ENCODE measurements around the gene PDE1A. TPM values are rescaled to one million over a fixed set of nuclear protein-coding genes. Genes with fewer than 3 reads are reported as not detected.

The PDE1A gene
- total and polyA plus RNA-seq, 7 donors = 0.92 to 4.2 (median 1.8) TPM

GRCh38 chr2:182428476-182428875 is 1.6 kb upstream of the PDE1A start:
- Histone ChIP-seq H3K27me3 (ENCODE audit: insufficient read depth in 3 of 3, low read length in 2 of 3) (no peaks in the 10 kb centered on the region), H3K4me3 (no peak overlapping the region), H3K4me1 (no peaks in the 10 kb centered on the region), H3K36me3 (ENCODE audit: insufficient read depth in 1 of 2, low read depth in 1 of 2) (no peaks in the 10 kb centered on the region), H3K27ac (no peak overlapping the region), H3K9me3 (no peaks in the 10 kb centered on the region)
- DNase-seq = no peak
- intact Hi-C loops (cut with DNase I) = no loop called here
- no peak for ATAC-seq
- no peak for TF ChIP-seq CTCF (IDR thresholded peaks at IDR 0.05)
- WGBS, 3 donors = 81 to 92% (median 84%) methylated on average over 1 of the region's 1 CpG

GRCh38 chr2:182426082-182426917 is 536 bp downstream of the PDE1A start:
- Histone ChIP-seq H3K36me3 (ENCODE audit: insufficient read depth in 1 of 2, low read depth in 1 of 2) (no peaks in the 10 kb centered on the region), H3K27me3 (ENCODE audit: insufficient read depth in 3 of 3, low read length in 2 of 3) (no peaks in the 10 kb centered on the region), H3K9me3 (no peaks in the 10 kb centered on the region), H3K27ac (peak overlapping the region; percentile 12), H3K4me1 (no peaks in the 10 kb centered on the region), H3K4me3 (peak overlapping the region; percentile 55)
- TF ChIP-seq CTCF (IDR thresholded peaks at IDR 0.05) = no peak
- ATAC-seq = peak in 1 of 4 donors; percentile 49
- 21 to 23% (median 22%) methylated on average over 8 of the region's 8 CpGs for WGBS, 3 donors
- no peak for DNase-seq
- intact Hi-C loops (cut with DNase I) = no loop called here

- Histone ChIP-seq H3K4me3 (peak overlapping the region; percentile 55), H3K36me3 (ENCODE audit: insufficient read depth in 1 of 2, low read depth in 1 of 2) (no peaks in the 10 kb centered on the region), H3K9me3 (no peaks in the 10 kb centered on the region), H3K27ac (no peak overlapping the region), H3K27me3 (ENCODE audit: insufficient read depth in 3 of 3, low read length in 2 of 3) (no peaks in the 10 kb centered on the region), H3K4me1 (no peaks in the 10 kb centered on the region)
- ATAC-seq = no peak
- DNase-seq = no peak
- intact Hi-C loops (cut with DNase I) = no loop called here
- WGBS, 3 donors = 71 to 78% (median 72%) methylated on average over 3 of the region's 3 CpGs
- no peak for TF ChIP-seq CTCF (IDR thresholded peaks at IDR 0.05)
These were observed 4.0 kb downstream of the PDE1A start for GRCh38 chr2:182422864-182423263.

GRCh38 chr2:182420669-182421068 is 6.2 kb downstream of the PDE1A start:
- H3K4me3 ChIP-seq = peak overlapping the region; percentile 19
- H3K4me1 ChIP-seq = no peaks in the 10 kb centered on the region
- no peak for ATAC-seq
- H3K27ac ChIP-seq = no peak overlapping the region
- H3K27me3 ChIP-seq (ENCODE audit: insufficient read depth in 3 of 3, low read length in 2 of 3) = no peaks in the 10 kb centered on the region
- no peaks in the 10 kb centered on the region for H3K9me3 ChIP-seq
- DNase-seq = no peak
- 32 to 43% (median 36%) methylated on average over 5 of the region's 5 CpGs for WGBS, 3 donors
- no peak for TF ChIP-seq CTCF (IDR thresholded peaks at IDR 0.05)
- H3K36me3 ChIP-seq (ENCODE audit: insufficient read depth in 1 of 2, low read depth in 1 of 2) = no peaks in the 10 kb centered on the region
- intact Hi-C loops (cut with DNase I) = no loop called here
